SHP77 treated with DMSO at 0.1 percent for 48 hours (cell line): ENCODE data around the gene SLC17A3.

Experiments used
- DNase-seq: peaks from one replicate; lab custom pipeline; 2025; lab: John Stamatoyannopoulos, UW

Gene SLC17A3

DNA sequence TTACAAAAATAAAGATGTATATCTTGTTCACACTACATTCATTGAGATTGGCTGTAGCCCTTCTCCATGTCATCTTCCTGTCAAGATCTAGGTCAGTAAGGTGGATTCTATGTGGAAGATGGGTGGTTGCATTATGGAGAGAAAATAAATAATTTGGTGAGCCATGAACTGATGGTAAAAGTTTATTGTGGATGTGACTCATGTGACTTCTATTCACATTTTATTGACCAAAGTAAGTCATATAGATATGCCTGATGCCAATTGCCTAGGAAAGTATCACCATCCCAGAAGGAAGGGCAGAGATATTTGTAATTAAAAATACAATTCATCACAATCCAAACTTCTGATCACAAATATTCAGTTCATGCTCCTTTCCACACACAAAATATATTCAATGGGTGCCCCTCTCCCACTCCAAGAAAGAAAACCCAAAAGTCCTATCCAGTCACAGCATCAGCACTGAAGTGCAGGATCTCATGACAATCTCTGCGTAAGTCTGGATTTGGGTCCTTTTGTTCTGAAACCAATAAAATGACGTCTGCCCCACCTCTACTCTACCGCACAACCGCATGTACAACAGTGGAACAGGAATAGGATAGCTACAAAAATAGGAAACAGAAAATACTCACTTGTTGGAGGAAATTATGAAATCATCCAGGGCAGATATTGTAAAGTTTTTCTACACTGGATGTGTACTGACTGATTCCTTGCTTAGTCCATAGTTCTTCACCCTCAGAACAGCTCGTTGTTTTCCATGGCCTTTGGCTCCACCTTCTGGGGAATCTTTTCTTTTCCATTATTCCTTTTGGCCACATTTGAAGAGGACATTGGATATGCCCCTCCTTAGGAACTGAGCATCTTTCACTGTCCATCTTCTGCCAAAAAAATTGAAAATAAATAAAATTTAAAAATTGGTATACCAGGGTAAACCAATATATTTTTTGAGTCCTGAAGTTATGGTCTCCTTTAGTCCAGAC, 16.1 kb upstream of the SLC17A3 start:
- DNase-seq = no peak

DNA sequence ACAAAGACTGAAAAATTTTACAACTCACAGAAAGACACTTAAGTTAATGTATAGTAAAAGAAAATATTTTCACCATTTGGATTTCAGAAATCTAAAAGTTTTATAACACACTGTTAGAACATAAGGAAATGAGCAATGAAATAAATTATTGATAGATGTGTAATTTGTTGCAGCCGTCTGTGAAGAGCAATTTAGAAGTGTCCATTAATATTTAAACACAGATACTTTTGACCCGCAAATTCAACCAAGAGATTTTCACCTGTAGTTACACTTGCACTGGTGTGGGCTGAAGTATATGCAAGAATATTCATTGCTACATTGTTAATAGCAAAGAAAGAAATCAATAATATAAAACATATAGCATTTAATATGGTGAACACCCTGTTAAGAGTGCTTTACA, 14.6 kb upstream of the SLC17A3 start:
- no peak for DNase-seq

- DNase-seq = no peak
Measured at GRCh38 chr6:25886066-25886465, 12.0 kb upstream of the SLC17A3 start.

DNA sequence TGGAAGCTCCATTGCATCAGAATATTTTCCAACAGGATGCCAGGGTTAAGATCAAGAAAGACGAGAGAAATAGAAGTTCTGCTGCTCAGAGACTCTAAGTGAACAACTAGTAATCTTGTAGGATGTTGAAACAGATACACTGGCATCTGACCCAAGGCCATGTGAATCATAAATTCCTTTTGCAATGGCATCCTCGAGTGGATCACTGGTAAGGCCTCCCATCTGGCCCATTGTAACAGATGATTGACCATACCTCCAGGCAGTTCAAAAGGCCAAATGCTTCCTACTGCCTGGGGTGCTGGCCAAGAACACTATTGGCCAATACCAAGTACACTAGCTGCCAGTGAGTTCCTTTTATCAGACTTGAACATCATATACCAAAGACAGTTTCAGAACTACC, 9.9 kb upstream of the SLC17A3 start:
- DNase-seq = no peak

DNA sequence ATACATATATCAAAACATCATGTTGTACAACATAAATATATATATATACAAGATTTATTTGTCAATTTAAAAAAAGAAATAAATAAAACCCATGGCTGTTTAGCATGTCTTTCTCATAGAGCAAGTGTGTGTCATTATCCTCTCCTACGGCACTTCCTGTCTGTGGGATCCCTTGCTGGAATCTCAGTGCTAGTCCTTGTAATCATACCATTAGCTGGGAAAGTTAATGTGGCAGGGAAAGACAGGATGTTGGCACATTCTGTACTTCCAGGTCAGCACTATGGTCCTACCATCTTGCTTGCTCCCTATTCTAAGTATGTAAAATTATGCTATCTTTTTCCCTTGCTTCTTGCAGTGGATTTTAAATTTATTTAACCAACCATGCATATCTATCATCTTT, 9.5 kb upstream of the SLC17A3 start:
- DNase-seq = no peak

- no peak for DNase-seq
Measured at GRCh38 chr6:25882051-25882496, 8.0 kb upstream of the SLC17A3 start.

- DNase-seq = no peak
Measured at GRCh38 chr6:25880601-25881000, 6.6 kb upstream of the SLC17A3 start.

GRCh38 chr6:25878721-25879322, 4.8 kb upstream of the SLC17A3 start:
- no peak for DNase-seq

GRCh38 chr6:25875926-25876602, 2.0 kb upstream of the SLC17A3 start:
- no peak for DNase-seq

DNA sequence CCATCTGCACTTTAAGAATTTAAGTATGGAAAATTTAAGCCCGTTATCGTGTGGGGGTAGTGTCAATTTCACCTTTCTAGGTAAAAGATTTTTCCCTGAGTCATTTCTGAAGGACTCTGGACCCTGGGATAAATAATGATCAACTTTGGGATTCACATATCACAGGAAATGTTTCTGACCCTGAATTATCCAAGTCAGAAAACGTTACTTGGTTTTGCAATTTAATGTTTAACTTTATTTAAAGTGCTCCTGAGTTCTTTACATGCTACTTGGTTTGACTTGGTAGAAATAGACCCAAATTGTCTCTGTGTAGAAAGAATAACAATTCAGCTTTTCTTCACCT, 1.5 kb upstream of the SLC17A3 start:
- no peak for DNase-seq

DNA sequence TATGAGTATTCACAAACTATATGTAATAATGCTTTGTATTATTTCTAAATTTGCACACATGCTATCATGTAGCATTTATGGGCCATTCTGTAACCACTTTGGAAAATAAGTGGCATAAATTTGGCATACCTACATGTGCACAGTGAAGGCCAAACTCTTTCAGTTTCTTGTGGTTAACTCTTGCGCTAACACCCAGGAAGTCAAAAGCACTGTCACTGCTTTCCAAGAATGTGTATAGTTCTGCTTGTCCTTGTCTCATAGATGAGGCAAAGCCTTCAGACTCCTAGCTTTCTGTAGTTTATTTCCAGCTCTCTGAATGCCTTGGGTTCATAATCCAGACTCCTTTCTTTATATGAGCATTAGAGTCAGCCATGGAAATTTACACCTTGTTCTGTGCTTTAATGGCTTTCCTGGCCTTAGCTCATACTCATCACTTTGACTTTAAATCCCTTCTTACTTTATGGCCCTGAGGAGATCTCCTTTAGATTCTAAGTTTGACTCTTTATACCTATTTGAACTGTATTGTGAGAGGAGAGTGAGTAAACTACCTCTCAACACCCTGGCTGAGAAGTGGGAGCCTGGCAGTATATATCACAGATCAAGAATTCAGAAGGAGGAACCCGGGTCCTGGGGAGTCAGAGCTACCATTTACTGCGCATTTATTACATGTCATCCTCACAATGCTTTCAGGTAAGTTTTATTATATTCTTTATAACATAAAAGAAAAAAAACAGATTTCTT, 949 bp upstream of the SLC17A3 start:
- DNase-seq = no peak

DNA sequence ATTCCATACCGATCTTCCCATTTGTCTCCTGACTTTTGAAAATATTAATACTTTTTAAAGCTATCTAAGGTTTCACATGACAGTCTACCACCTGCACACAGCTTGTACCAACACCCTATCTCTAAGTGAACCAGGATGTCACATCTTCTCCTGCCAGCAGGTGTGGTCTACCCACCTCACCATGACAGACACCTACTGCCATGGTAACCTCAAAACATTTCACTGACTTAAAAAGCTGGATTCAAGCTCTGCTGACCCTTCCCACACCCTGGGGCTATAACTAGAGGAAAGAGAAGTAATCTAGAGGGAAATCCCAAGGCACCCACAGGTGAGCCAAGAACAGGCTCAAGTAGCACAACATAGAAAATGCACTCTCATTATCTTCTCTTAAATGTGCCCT, 1.2 kb downstream of the SLC17A3 start:
- DNase-seq = no peak

- DNase-seq = no peak
Measured at GRCh38 chr6:25869840-25870239, 4.2 kb downstream of the SLC17A3 start.

- no peak for DNase-seq
Measured at GRCh38 chr6:25868436-25869183, 5.4 kb downstream of the SLC17A3 start.

DNA sequence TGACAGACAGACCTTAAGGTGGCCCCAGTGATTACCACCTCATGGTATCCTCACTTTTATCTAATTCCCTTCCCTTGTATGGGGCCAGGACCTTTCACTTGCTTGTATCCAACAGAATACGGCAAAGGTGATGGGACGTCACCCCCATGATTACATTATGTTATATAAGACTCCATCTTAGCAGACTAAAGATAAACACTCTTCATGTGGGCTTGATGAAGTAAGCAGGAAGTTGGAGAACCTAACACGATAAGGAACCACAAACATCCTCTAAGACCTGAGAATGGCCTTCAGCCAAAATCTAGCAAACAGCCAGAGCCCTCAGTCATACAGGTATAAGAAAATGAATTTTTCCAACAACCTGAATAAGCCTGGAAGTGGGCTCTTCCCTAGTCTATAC, 8.0 kb downstream of the SLC17A3 start:
- no peak for DNase-seq

- DNase-seq = no peak
Measured at GRCh38 chr6:25863360-25863759, 10.7 kb downstream of the SLC17A3 start.

- DNase-seq = no peak
Measured at GRCh38 chr6:25862199-25862598, 11.8 kb downstream of the SLC17A3 start.

DNA sequence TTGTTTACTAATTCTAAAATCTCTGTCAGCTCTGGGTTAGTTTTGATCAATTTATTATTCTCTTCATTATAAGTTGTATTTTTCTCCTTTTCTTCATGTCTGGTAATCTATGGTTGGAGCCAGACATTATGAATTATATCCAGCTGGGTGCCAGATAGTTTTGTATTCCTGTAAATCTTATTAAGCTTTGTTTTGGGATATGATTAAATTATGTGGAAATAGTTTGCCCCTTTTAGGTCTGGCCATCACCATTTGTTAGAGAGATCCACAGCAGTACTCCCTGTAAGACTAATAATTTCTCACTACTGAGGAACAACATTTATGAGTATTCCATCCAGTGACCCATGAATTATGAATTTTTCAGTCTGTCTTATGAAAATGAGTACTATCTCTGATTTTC, 21.3 kb downstream of the SLC17A3 start:
- no peak for DNase-seq

- DNase-seq = no peak
Measured at GRCh38 chr6:25851961-25852360, 22.1 kb downstream of the SLC17A3 start.

DNA sequence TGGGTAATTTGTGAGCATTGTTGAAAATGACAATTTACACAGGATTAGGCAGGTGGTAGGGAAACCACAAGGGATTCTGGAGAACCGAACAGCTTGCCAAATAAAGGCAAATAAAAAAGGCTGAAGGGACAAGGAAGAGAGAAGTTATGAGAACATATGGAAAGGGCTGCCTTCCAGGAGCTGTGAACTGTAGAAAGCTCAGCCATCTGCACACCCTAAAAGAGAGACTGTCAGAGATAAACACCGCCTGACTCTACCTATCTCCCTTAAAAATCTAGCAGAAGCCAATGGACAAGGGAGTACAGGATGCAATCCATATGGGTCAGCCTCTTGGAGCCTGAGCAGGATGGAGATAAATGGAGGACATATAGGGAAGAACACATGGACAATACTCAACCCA, 29.5 kb downstream of the SLC17A3 start:
- no peak for DNase-seq

DNA sequence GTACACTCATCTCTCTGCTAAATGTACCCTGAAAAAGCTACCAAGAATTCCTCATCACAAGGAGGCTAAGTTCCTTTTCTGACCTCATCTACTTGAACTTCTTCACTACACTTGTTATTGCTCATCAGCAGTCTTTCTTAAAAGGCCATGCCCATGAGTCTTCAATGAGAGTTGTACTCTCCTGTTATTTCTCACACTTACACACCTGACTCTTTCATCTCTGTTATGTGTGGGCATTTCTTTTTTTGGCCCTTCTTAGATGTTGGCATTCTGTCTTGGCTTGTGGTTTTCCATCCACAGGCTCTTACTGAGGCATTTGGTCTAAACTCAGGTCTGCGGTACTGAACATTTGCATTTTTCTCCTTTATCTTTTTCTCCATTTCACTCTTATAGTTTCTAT, 31.5 kb downstream of the SLC17A3 start:
- no peak for DNase-seq
